BE2C (cell line): Measurements from ENCODE around the gene SFI1.
"Not testable (repeated sequence)": the region's sequence is repeated elsewhere in the genome, so short reads cannot be mapped to it uniquely, and the experiment has no call there.

ENCODE experiments used
- DNase-seq: peaks from one replicate; pipeline ENCODE4 v3.0.0-alpha.2; 2020
- H3K27me3 ChIP-seq: fragments of 250-450 bp; sonication (Bioruptor Pico); 2 replicates; pipeline ENCODE4 v1.5.1; 2020; ENCODE audit warnings: mild to moderate bottlenecking
- H3K36me3 ChIP-seq: fragments of 250-450 bp; sonication (Bioruptor Pico); 2 replicates; pipeline ENCODE4 v1.5.1; 2020; ENCODE audit warnings: mild to moderate bottlenecking
- H3K4me1 ChIP-seq: fragments of 250-450 bp; sonication (Bioruptor Pico); 2 replicates; pipeline ENCODE4 v1.5.1; 2020
- H3K4me3 ChIP-seq: 2 replicates; pipeline ENCODE4 v1.5.1; 2011; ENCODE audit warnings: low read depth, low read length
- H3K9me3 ChIP-seq: fragments of 250-450 bp; sonication (Bioruptor Pico); 2 replicates; pipeline ENCODE4 v1.5.1; 2020
- CTCF ChIP-seq: IDR thresholded peaks from 2 replicates; pipeline ENCODE4 v1.5.1; 2012; ENCODE audit warnings: mild to moderate bottlenecking, low read depth, low read length

The SFI1 gene

GRCh38 chr22:31533374-31533773, 37.0 kb downstream of the SFI1 start:
- H3K9me3 ChIP-seq: no peaks in the 10 kb centered on the region
- DNase-seq: no peak
- no peaks in the 10 kb centered on the region for H3K4me1 ChIP-seq
- no peak overlapping the region for H3K4me3 ChIP-seq
- H3K27me3 ChIP-seq: no peaks in the 10 kb centered on the region
- H3K36me3 ChIP-seq: no peaks in the 10 kb centered on the region; the same call in 1 of the 2 replicates
- no peak for TF ChIP-seq CTCF

DNA sequence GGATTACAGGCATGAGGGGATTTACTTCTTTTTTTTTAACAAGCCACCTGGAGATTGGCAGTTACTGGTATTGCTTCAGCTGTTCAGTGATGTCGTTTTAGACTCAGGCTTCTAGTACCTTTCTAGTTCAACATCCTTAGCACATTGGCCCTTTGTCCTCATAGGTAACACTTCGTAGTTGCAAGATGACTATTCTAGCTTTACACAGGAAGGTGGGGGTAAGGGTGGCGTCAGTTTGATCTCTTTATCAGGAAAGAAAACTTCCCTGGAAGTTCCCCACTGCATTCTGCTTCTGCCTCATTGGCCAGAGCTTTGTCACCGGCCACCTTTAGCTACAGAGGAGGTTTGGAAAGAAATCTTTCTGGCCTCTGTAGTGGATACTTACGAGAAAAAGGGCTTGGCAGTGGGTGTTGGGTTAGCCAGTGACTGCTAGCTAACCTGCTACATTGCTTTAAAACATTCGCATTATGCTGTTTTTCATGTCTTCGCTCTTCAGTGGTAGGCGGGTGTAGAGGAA, 40.7 kb downstream of the SFI1 start:
- no peak for DNase-seq
- H3K4me1 ChIP-seq: no peaks in the 10 kb centered on the region
- H3K4me3 ChIP-seq: no peak overlapping the region
- no peaks in the 10 kb centered on the region for H3K27me3 ChIP-seq
- H3K36me3 ChIP-seq: peaks cover 7% of the 10 kb centered on the region; the same call in 1 of the 2 replicates
- H3K9me3 ChIP-seq: no peaks in the 10 kb centered on the region
- no peak for TF ChIP-seq CTCF

DNA sequence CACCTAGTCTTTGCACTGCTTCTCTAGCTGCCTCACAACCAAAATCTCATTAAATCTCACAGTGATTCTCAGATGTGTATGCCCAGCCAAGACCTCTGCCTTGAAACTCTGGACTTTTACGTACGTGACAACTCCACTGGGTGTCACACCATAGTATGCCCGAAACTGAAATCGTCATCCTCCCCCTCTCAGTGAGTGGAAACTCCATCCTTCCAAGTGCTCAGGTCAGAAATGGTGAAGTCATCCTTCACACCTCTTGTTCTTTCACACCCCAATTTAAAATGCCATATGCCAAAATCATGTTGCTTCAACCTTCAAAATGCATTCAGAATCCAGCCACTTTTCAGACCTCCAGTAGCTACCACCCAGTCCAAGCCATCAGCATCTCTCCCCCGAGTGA, 42.5 kb downstream of the SFI1 start:
- H3K36me3 ChIP-seq: peaks cover 7% of the 10 kb centered on the region; the same call in 1 of the 2 replicates

GRCh38 chr22:31540166-31540565, 43.8 kb downstream of the SFI1 start:
- not testable (repeated sequence) for H3K4me3 ChIP-seq, DNase-seq, H3K9me3 ChIP-seq, H3K27me3 ChIP-seq, H3K36me3 ChIP-seq, H3K4me1 ChIP-seq

More for the DNA sequence above, 42.5 kb downstream of the SFI1 start:
- H3K4me3 ChIP-seq: no peak overlapping the region
- H3K27me3 ChIP-seq: no peaks in the 10 kb centered on the region
- no peaks in the 10 kb centered on the region for H3K9me3 ChIP-seq
- TF ChIP-seq CTCF: no peak
- H3K4me1 ChIP-seq: no peaks in the 10 kb centered on the region
- DNase-seq: no peak

- H3K36me3 ChIP-seq: peaks cover 7% of the 10 kb centered on the region; the same call in 1 of the 2 replicates
These were observed 44.6 kb downstream of the SFI1 start for GRCh38 chr22:31540966-31541365.

DNA sequence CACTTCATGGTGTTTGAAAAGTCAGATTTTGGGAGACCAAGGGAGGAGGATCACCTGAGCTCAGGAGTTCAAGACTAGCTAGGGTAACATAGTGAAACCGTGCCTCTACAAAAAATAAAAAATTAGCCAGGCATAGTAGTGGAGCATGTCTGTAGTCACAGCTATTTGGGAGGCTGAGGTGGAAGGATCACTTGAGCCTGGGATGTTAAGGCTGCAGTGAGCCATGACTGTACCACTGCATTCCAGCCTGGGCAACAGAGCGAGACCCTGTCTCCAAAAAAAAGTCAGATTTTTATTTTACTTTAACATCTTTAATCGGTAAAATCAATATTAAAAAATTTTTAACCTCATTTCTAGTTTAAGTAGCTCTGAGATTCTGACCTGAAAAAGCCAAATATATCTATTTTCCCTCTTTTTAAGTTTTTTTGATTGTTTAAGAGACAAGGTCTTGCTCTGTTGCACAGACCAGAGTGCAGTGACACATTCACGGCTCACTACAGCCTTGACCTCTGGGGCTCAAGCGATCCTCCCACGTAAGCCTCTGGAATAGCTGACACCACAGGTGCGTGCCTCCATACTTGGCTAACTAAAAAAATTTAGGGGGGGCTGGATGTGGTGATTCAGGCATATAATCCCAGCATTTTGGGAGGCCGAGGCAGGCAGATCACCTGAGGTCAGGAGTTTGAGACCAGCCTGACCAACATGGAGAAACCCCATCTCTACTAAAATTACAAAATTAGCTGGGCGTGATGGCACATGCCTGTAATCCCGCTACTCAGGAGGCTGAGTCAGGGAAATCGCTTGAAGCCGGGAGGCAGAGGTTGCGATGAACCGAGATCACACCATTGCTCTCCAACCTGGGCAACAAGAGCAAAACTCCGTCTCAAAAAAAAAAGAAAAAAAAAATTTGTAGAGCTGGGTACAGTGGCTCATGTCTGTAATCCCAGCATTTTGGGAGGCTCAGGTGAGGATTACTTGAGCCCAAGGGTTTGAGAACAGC, 48.4 kb downstream of the SFI1 start:
- Histone ChIP-seq H3K9me3 (no peaks in the 10 kb centered on the region), H3K4me1 (no peaks in the 10 kb centered on the region), H3K4me3 (no peak overlapping the region), H3K27me3 (no peaks in the 10 kb centered on the region), H3K36me3 (peaks cover 4% of the 10 kb centered on the region)
- DNase-seq: no peak
- no peak for TF ChIP-seq CTCF

More at GRCh38 chr22:31540966-31541365, 44.6 kb downstream of the SFI1 start:
- H3K4me1 ChIP-seq: no peaks in the 10 kb centered on the region
- H3K27me3 ChIP-seq: no peaks in the 10 kb centered on the region
- no peak for TF ChIP-seq CTCF
- no peak for DNase-seq
- H3K4me3 ChIP-seq: no peak overlapping the region
- H3K9me3 ChIP-seq: no peaks in the 10 kb centered on the region
